HTERT RPE-1 (cell line): ENCODE measurements around the gene ZNF700.
"Not testable (repeated sequence)": the region's sequence is repeated elsewhere in the genome, so short reads cannot be mapped to it uniquely, and the experiment has no call there.

Source experiments
- in situ Hi-C: fragments of 300-500 bp; cut with MboI; formaldehyde crosslinking; loops from 4 replicates; pipeline ENCODE4 v1.14.3; 2020; ENCODE audit warnings: low sequenced_read_pairs

ZNF700 gene

DNA sequence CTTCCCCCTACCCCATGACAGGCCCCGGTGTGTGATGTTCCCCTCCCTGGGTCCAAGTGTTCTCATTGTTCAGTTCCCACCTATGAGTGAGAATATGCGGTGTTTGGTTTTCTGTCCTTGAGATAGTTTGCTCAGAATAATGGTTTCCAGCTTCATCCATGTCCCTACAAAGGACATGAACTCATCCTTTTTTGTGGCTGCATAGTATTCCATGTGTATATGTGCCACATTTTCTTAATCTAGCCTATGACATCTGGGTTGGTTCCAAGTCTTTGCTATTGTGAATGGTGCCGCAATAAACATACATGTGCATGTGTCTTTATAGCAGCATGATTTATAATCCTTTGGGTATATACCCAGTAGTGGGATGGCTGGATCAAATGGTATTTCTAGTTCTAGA is 13.5 kb downstream of the ZNF700 start:
- in situ Hi-C loops: not testable (repeated sequence)

DNA sequence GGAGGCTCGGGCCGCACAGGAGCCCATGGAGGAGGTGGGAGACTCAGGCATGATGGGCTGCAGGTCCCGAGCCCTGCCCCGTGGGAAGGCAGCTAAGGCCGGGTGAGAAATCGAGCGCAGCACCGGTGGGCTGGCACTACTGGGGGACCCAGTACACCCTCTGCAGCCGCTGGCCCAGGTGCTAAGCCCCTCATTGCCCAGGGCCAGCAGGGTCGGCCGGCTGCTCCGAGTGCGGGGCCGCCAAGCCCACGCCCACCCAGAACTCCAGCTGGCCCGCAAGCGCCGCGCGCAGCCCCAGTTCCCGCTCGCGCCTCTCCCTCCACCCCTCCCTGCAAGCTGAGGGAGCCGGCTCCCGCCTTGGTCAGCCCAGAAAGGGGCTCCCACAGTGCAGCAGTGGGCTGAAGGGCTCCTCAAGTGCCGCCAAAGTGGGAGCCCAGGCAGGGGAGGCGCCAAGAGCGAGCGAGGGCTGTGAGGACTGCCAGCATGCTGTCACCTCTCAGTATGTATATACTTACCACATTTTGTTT is 16.5 kb downstream of the ZNF700 start:
- in situ Hi-C loops: not testable (repeated sequence)

DNA sequence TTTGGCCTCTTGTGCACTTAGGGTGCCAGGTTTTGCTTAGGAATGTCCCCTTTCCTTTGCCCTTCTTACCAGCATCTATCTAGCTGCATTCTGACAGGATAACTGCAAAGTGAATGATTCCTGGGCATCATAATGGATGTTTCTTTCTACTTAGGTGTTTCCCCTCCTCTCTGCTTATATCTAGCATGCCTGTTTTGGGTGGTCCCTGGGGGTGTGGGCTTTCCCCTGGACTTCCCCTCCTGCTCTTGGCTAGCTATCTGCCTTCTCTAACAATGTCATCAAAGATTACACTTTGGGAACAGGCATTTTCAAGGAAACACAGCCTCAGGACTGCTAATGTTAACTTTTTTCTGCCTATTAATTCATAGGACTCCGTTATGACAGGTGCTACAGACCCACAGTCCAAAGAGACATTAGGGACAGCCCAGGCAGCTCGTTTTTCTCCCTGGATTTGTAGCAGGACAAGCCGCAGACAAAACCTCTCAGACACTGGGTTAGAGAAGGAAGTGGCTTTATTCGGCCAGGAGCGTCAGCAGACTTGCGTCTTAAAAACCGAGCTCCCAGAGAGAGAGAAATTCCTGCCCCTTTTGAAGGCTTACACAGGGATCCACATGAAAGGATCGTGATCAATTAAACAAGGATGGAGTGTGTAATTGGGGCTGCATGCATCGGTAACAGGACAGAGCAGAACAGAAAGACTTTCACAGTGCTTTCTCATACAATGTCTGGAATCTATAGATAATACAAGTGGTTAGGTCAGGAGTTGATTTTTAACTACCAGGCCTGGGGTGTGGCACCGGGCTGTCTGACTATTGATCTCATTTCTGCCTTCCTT is 17.3 kb downstream of the ZNF700 start:
- in situ Hi-C loops: no loop called here

DNA sequence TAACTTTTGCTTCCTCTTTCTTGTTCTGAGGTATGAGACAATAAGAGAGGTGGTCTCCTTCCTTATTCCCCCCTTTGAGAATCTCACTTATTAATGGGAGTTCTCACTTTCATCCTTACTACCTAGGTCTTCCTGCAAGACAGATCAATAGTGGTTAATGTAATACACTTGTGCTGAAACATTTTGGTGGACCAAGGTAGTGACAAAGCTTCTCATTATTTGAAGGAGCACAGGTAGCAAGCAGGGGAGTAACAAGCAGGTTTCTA is 17.9 kb downstream of the ZNF700 start:
- in situ Hi-C loops: no loop called here

DNA sequence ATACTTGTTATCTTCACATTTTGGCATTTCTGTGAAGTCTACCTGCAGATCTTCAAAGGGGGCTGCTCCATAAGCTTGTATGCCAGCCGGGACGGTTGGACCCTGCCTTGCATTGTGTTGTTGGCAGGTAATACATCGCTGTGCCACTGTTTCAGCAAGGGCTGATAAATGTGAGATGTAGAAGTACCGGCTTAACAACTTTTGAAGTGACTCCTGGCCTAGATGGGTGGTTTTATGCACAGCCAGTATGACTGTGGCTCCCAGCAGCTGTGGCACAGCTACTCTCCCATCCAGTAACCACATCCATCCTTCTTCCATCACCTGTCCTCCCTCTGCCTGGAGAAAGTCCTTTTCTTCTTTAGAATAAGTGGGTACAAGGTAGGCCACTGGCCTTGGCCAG is 19.7 kb downstream of the ZNF700 start:
- in situ Hi-C loops: no loop called here

DNA sequence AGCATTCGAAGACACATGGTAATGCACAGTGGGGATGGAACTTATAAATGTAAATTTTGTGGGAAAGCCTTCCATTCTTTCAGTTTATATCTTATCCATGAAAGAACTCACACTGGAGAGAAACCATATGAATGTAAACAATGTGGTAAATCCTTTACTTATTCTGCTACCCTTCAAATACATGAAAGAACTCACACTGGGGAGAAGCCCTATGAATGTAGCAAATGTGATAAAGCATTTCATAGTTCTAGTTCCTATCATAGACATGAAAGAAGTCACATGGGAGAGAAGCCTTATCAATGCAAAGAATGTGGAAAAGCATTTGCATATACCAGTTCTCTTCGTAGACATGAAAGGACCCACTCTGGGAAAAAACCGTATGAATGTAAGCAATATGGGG is 23.7 kb downstream of the ZNF700 start:
- in situ Hi-C loops: no loop called here

DNA sequence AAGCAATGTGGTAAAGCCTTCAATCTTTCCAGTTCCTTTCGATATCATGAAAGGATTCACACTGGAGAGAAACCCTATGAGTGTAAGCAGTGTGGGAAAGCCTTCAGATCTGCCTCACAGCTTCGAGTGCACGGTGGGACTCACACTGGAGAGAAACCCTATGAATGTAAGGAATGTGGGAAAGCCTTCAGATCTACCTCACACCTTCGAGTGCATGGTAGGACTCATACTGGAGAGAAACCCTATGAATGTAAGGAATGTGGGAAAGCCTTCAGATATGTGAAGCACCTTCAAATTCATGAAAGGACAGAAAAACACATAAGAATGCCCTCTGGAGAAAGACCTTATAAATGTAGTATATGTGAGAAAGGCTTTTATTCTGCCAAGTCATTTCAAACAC is 24.3 kb downstream of the ZNF700 start:
- in situ Hi-C loops: no loop called here

DNA sequence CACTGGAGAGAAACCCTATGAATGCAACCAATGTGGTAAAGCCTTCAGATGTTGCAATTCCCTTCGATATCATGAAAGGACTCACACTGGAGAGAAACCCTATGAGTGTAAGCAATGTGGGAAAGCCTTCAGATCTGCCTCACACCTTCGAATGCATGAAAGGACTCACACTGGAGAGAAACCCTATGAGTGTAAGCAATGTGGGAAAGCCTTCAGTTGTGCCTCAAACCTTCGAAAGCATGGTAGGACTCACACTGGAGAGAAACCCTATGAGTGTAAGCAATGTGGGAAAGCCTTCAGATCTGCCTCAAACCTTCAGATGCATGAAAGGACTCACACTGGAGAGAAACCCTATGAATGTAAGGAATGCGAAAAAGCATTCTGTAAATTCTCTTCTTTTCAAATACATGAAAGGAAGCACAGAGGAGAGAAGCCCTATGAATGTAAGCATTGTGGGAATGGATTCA is 24.7 kb downstream of the ZNF700 start:
- in situ Hi-C loops: not testable (repeated sequence)

DNA sequence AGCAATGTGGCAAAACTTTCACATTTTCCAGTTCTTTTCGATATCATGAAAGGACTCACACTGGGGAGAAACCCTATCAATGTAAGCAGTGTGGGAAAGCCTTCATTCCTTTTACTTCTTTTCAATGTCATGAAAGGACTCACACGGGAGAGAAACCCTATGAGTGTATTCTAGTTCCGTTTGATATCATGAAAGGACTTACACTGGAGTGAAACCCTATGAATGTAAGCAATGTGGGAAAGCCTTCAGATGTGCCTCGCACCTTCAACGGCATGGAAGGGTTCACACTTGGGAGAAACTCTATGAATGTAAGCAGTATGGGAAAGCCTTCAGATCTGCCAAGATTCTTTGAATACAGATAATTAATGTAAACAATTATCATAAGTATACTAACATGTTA is 25.4 kb downstream of the ZNF700 start:
- in situ Hi-C loops: no loop called here

DNA sequence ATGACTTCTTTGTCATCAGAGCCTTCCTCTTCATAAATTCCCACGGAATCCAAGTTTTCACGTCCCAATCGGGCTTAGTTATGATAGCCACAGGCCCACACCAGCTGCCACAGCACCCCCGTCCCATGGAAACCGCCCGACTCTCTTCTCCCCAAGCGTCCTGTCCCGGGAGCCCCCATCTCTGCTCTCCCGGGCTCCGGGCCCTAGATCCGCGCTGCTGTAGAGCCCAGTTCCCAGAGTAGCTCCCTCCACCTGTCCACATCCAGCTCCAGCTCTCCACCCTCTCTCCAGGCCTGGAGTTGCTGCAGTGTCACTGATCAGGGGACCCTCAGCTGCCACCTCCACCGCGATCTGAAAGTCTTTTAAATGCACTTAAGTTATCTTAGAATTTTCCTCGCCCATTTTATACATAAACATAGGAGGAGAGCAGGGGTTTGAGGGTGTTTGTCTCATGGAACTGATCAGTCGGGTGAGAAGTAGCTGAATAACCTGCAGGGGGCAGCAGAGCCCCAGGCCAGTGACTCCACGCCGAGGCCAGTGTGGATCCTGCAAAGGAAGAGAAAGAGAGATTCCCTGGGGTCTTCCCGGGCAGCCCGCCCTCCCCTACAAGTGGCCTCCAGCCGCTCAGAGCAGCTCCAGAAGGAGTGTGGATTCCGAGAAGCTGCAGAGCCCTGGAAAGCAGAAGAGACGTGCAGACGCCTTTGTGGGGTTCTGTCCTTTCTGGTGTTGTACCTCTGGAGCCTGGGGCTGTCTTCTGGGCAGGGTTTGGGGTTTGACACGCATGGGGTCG is 38.9 kb downstream of the ZNF700 start:
- in situ Hi-C loops: no loop called here

DNA sequence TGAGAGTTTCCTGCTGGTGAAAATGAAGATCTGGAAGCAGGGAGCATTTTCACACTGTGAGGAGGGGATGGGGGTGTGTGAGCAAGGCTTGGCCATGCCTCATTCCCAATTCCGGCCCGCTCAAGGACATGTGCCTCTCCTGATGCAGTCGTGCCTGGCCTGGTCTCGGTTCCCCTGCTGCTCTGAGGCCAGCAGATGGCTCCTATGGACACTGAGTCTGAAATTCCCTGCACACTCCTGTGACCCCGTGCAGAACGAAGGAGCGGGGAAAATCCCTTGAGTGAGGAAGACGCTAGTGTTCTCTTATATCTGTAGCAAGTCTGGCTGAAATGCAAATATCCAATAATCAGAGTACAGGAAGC is 39.6 kb downstream of the ZNF700 start:
- in situ Hi-C loops: no loop called here

DNA sequence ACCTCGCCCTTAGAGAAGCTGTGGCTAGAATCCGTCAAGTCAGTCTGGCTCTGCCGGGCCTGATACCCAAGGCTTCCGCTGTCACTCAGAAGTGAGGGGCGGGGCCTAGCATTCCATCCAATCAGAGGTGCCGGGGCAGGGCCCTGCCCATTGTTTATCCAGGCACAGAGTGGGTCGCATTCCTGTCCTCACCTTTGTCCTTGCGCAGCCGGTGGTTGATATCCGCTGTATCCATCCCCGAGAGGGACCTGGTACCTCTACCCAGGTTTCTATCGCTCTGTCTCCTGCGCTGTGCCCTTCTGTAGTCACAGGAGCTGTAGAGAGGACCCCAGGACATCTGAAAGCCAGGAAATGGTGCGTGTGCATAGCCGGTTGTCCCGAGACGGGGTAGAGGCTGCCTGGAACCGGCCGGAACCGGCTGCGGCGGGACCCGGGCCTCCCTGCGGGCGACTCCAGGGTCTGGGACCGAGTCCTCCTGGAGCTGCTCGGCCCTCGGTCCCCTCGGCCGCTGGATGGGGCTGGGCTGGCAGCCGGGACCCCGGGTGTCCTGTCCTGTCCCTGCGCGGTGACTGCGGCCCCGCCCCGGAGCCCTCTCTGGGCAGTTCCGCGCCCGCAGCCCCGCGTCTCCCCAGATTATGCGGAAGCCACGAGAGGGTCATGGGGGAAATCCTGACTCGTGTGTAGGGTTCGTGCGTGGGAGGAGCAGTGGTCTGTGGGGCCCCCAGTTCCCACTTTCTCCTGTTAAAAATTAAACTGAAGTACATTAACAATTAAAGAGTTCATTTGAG is 40.1 kb downstream of the ZNF700 start, which contains the start of gene ZNF763:
ZNF763 (plus strand) TSS at position 183 of the 788 bp plus-strand sequence; CDS start at position 352, 169 bp downstream.
- in situ Hi-C loops: no loop called here

DNA sequence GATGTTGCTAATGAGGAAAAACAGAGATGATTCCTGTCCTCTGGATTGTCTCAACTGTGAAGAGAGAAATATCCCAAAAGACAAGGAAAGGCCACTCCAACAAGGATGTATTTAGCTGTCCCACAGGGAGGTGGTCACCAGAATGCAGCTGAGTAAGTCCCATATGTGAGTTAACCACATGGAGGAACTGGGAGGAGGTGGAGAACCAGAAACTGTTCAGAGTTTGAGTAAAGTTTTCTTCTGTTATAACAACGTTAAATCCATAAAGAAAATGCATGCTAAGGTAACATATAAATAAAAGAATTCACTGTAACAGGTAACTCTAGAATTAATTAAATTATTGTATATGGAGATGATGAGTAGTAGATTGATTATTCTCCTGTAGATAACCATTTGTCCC is 45.3 kb downstream of the ZNF700 start:
- in situ Hi-C loops: no loop called here

DNA sequence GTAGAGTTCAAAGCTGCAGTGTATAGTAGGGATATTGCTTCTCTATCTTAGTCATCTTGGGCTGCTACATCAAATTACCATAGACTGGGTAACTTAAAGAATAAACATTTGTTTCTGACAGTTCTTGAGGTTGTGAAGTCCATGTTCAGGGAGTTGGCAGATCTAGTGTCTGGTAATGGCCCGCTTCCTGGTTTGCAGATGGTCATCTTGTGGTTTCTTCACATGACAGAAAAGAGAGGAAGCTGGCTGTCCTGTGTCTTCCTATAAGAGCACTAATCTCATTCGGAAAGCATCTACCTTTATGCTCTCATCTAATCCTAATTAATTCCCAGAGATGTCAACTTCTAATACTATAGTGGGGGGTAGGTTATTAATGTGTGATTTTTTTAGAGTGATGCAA is 46.1 kb downstream of the ZNF700 start:
- in situ Hi-C loops: no loop called here

DNA sequence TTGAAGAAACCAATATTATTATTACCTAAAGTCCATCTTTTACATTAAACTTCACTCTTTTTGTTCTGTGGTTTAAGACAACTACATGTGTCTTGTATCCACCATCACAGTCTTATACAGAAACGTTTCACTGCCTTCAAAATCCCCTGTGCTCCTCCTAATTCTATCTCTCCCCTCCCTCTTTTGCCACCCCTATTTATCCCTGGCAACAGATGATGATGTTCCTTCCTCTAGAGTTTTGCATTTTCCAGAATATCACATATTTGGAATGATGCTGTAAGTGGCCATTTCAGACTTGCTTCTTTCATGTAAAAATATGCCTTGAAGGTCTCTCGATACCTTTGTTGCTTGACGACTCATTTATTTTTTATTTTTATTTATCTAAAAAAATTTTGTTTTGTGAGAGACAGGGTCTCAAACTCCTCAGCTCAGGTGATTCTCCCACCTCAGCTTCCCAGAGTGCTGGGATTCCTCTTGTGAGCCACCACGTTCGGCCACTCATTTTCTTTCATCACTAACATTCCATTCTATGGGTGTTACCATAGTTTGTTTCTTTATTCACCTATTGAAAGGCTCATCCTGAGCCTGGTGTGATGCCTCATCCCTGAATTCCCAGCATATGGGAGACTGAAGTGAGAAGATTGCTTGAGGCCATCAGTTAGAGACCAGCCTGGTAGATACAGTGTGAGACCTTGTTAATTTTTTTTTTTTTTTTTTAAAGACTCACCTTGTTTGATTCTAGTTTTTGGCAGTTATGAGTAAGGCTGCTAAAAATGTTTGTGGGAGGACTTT is 48.3 kb downstream of the ZNF700 start:
- in situ Hi-C loops: no loop called here

DNA sequence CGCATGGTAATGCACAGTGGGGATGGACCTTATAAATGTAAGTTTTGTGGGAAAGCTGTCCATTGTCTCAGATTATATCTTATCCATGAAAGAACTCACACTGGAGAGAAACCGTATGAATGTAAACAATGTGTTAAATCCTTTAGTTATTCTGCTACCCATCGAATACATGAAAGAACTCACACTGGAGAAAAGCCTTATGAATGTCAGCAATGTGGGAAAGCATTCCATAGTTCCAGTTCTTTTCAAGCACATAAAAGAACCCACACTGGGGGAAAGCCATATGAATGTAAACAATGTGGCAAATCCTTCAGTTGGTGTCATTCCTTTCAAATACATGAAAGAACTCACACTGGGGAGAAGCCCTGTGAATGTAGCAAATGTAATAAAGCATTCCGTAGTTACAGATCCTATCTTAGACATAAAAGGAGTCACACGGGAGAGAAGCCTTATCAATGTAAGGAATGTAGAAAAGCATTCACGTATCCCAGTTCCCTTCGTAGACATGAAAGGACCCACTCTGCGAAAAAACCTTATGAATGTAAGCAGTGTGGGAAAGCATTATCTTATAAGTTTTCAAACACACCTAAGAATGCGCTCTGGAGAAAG is 53.7 kb downstream of the ZNF700 start:
- in situ Hi-C loops: no loop called here

DNA sequence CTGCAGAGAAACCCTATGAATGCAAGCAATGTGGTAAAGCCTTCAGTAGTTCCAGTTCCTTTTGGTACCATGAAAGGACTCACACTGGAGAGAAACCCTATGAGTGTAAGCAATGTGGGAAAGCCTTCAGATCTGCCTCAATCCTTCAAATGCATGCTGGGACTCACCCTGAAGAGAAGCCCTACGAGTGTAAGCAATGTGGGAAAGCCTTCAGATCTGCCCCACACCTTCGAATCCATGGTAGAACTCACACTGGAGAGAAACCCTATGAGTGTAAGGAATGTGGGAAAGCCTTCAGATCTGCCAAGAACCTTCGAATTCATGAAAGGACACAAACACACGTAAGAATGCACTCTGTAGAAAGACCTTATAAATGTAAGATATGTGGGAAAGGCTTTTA is 54.6 kb downstream of the ZNF700 start:
- in situ Hi-C loops: no loop called here

DNA sequence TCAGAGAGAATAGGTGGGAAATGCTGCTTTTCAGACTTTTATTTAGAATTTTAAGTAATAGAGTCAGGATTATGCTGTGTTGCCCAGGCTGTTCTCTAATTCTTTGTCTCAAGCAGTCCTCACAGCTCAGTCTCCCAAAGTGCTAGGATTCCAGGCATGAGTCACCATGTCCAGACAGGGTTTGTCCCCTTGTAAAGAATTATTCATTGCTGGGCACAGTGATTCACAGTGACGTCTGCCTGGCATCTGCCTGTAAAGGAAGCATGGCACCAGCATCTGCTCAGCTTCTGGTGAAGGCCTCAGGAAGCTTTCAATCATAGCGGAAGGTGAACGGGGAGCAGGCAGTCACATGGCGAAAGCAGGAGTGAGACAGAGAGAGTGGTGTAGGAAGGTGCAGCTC is 57.6 kb downstream of the ZNF700 start:
- in situ Hi-C loops: no loop called here

DNA sequence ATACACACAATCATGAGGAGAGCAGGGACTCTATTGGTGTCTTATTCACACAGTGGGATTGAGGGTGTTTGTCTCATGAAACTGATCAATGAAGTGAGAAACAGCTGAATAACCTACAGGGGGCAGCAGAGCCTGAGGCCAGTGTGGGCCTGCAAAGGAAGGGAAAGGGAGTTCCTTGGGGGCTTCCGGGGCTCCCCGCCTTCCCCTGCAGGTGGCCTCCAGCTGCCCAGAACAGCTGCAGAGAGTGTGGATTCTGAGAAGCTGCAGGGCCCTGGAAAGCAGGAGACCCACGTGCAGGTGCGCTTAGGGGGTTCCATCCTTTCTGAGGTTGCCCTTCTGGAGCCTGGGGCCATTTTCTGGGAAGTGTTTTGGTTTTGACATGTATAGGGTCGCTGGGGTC is 60.1 kb downstream of the ZNF700 start:
- in situ Hi-C loops: no loop called here

DNA sequence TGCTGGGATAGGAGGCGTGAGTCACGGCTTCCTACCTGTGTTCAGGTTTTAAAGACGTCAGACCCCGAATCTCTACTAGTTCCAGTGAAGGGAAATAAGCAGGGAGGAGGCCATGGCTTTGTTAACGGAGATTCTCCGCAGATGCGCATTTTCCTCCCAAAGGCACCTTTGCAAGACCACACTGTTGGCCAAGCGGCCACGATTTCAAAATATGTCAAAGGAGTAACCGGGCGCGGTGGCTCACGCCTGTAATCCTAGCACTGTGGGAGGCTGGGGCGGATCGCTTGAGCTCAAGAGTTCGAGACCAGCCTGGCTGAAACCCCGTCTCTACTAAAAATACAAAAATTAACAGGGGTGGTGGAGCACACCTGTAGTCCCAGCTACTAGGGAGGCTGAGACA is 61.8 kb downstream of the ZNF700 start:
- in situ Hi-C loops: no loop called here
